GM18867 (cell line): ENCODE measurements around the gene NFU1.
"Not testable (repeated sequence)": the region's sequence is repeated elsewhere in the genome, so short reads cannot be mapped to it uniquely, and the experiment has no call there.

Source experiments
- ATAC-seq: cut with Tn5 transposase; IDR thresholded peaks from one replicate; pipeline ENCODE4 v1.9.1; 2021; ENCODE audit warnings: mild to moderate bottlenecking, moderate library complexity; ENCODE audit not compliant: unreplicated experiment

The NFU1 gene

DNA sequence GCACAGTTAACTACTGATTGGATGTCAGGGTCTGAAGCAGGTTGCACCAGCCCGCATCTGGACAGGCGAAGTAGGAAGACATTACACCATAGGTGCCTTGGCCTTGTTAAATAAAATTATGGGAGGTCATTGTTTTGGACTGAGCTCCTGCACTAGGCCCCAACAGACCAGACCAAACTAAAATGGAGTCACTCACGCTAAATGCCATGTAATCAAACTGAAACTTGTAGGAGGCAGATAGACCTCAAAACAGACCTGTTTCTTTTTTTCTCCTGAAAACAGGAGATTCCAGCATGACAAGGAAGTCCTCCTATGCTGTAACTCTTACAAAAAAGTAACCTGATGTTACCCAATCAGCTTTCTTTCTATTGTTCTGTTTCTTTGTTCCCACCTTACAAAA is 15.5 kb upstream of the NFU1 start:
- ATAC-seq: no peak

DNA sequence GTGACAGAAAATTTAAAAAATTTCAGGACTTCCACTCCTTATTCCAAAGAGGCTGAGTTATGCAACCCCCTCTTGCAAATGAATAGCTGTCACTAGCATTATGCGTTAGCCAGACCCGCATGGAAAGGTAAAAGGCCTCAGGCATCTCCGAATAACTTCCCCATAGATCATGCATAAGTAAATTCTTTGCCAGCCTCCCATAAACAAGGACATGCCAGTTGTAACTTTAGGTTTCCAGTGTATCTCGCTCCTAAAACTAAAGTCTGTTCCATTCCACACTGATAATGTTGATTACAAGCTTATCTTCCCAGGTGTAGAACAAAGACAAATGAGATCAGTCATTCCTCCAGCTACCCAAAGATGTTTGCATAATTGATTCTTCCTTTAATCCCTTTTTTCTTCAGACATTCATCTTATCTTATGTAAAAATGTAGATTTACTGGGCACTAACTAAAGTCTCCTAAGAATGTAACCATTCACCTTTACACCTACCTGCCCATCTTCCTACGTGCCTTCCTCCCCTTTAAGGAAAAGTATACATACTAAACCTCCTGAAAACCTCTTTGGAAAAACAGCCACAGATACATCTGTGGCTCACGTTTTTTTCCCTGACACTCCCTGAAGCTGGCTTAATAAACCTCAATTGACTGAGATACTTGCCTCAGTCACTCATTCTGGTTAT is 13.6 kb upstream of the NFU1 start:
- no peak for ATAC-seq

- no peak for ATAC-seq
Measured at GRCh38 chr2:69449906-69450305, 12.7 kb upstream of the NFU1 start.

- not testable (repeated sequence) for ATAC-seq
Measured at GRCh38 chr2:69443673-69444072, 6.4 kb upstream of the NFU1 start.

GRCh38 chr2:69439499-69439898 is 2.3 kb upstream of the NFU1 start:
- ATAC-seq: not testable (repeated sequence)

- no peak for ATAC-seq
Measured at GRCh38 chr2:69438580-69438979, 1.3 kb upstream of the NFU1 start.

GRCh38 chr2:69437751-69438154 is 518 bp upstream of the NFU1 start:
- no peak for ATAC-seq

- peak; percentile 6 for ATAC-seq
Measured at GRCh38 chr2:69436596-69436937, 668 bp downstream of the NFU1 start.

- ATAC-seq: no peak
Measured at GRCh38 chr2:69434753-69435152, 2.5 kb downstream of the NFU1 start.

GRCh38 chr2:69429491-69430183 is 7.6 kb downstream of the NFU1 start:
- ATAC-seq: no peak

GRCh38 chr2:69428981-69429380 is 8.3 kb downstream of the NFU1 start:
- no peak for ATAC-seq

GRCh38 chr2:69424419-69424818 is 12.8 kb downstream of the NFU1 start:
- ATAC-seq: no peak

GRCh38 chr2:69422198-69422597 is 15.0 kb downstream of the NFU1 start:
- ATAC-seq: no peak

DNA sequence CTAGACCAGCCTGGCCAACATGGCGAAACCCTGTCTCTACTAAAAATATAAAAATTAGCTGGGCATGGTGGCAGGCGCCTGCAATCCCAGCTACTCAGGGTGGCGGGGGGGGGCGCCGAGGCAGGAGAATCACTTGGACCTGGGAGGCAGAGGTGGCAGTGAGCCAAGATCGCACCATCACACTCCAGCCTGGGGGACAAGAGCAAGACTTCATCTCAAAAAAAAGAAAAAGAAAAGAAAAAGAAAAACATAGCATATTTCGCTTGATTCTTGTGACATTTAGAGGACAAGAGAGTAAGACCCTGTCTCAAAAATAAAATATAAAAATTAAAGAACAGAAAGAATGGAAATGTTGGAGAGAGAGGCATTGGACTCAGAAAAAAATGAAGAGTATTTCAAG is 18.1 kb downstream of the NFU1 start:
- ATAC-seq: not testable (repeated sequence)

DNA sequence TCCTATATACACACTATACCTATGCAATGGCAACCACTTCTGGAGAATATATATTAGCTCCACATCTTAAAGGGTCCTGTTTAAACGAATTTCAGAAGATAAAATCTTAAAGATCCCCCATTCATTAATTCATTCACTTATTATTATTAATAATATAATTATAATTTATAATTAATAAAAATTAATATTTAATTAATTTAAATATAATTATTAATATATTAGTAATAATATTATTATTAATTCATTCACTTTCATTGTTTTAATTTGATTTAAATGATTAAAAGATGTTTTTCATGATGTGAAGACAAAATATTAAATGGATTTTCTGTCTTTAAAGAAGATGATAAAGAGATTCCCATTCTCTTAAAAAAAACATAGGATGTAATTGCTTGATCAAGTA is 21.1 kb downstream of the NFU1 start:
- ATAC-seq: no peak

- no peak for ATAC-seq
Measured at GRCh38 chr2:69411120-69411519, 26.1 kb downstream of the NFU1 start.

DNA sequence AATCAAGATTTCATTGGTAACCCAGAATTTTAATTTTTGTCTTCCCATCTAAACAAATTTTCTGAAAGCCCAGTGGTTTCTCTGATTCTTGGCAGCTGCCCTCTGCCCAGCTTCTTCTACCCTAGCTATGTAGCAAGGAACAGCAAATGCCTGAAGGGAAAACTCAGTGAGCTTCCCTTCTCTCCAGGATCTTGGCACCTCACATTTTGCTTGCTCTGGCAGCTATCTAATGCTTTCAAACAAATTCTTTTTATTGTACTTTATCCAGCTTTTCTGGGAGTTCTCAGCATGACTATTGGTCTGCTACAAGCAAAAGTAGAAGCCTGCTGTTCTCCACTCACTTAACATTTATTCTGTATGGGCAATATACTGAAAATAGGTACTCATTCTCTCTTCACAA is 31.9 kb downstream of the NFU1 start:
- no peak for ATAC-seq

DNA sequence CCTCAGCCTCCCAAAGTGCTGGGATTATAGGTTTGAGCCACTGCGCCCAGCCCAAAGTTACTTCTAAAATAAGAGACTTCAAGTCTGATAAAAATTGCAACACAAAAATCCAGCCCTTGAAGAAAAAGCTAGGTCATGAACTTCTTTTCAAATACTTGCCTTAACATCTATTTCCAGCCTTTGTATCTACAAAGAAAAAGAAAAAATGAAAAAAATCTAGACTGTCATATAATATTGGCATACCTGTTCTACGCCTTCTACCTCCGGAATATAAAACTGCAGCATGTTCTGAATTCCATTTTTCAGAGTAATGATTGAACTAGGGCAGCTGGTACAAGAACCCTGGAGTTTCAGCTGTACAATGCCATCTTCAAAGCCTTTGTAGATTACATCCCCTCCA is 37.1 kb downstream of the NFU1 start:
- no peak for ATAC-seq

DNA sequence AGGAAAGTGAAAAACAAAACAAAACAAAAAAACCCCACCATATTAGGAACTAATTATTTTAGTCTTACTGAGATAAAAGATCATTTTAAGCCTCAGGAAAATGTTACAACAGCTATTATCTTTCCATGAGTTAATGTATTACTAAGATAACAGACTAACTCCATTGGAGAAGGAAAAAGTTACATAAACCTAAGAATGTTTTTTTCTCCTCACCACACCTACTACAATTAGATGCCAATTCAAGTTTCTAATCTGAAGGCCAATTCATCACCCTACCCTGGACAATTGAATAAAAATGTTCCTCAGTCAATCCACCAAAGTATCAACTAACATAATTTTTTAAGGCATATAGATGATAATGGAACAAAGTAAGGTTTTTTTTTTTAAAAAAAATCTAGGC is 40.0 kb downstream of the NFU1 start:
- no peak for ATAC-seq

DNA sequence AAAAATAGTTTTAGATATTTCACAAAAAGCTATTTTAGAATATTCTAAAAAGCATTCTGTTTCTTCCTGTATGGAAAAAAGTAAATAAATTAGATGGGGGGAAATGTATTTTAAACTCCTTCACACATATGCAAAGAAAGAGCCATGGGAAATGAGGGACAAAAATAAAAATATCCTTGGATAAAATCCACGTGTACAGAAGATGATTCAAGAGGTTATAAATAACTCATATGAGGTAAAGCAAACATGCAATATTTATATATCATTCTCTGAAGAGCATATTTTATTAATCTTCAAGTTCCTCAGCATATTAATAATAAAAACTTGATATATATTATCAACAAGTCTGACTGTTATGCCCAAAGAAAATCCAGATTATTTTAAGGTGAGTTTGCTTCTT is 41.4 kb downstream of the NFU1 start:
- ATAC-seq: no peak

DNA sequence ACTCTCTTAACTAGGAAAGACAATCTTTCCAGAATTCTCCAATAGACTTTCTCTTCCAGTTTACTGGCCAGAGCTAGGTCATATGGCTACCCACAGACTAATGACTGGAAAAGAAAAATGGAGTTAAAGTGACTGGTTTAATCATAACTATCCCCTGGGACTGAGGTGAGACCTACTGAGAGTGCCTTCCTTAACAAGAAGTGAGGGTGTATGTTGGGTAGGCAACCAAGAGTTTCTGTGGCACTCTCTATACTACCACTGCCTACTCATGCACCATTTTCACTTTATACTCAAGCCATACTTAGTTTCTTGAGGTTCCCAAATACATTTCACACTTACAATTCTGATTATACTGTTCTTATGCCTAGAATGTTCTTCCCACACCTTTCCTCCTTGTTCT is 43.3 kb downstream of the NFU1 start:
- no peak for ATAC-seq

GRCh38 chr2:69390471-69390870 is 46.8 kb downstream of the NFU1 start:
- no peak for ATAC-seq

DNA sequence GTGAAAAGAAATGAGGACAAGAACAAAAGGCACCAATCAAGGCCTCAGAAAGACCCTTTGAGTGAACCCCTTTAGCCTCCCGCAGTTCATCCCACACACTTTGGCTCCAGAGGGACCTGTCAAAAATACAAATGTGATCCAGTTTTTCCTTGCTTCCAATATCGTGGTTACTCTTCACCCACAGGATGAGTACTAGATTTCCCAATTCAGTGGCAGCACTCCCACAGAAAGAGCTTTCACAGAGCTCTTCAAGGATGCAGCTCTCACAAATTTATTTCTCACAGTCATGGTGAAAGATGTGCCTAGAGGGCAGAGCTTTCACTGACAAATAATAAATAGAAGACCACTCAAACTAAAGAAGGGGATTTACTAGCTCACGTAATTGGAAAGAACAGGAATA is 47.2 kb downstream of the NFU1 start:
- no peak for ATAC-seq
